ENCODE measurements around the gene WWTR1. TPM values are rescaled to one million over a fixed set of nuclear protein-coding genes. Genes with fewer than 3 reads are reported as not detected.

The WWTR1 gene
- total and polyA plus RNA-seq, 4 experiments from 2014 or later = 0.41 to 1.2 (median 1.1) TPM; not detected in 1

- H3K36me3 ChIP-seq (ENCODE audit: insufficient read depth, low read length) = no peaks in the 10 kb centered on the region
- no peaks in the 10 kb centered on the region for H3K9me3 ChIP-seq (ENCODE audit: control insufficient read depth in 1 of 2, low read length in 2 of 2)
- Mint-ChIP-seq H3K4me3 (peak overlapping the region; percentile 11 to 61 (median 43)), H3K27me3 (peaks cover 19 to 38% of the 10 kb centered on the region in 2 donors), H3K4me1 (peaks cover 13 to 28% (median 21%) of the 10 kb centered on the region in 4 donors), H3K36me3 (no peaks in the 10 kb centered on the region), H3K27ac (no peak overlapping the region), H3K9me3 (peaks cover 0 to 4% (median 0%) of the 10 kb centered on the region in 8 donors)
- H3K27me3 ChIP-seq (ENCODE audit: insufficient read depth, low read length) = no peaks in the 10 kb centered on the region
- ChIA-PET CTCF (ENCODE audit: partially characterized antibody) (interaction anchor here (0.9 kb wide), 1 partner anchor 87 kb away, joined by 3 read pairs; no protein-coding TSS in a partner anchor), POLR2A (ENCODE audit: partially characterized antibody) (no interaction called here)
- H3K4me3 ChIP-seq (ENCODE audit: low read length in 2 of 2) = no peak overlapping the region
- peaks cover 6% of the 10 kb centered on the region for H3K4me1 ChIP-seq (ENCODE audit: insufficient read depth, low read length)
- intact Hi-C loops (cut with micrococcal nuclease) = no loop called here
- H3K27ac ChIP-seq (ENCODE audit: low read depth, low read length) = no peak overlapping the region
- DNase-seq = no peak
Measured at GRCh38 chr3:149655826-149656574, 1.8 kb downstream of the WWTR1 start.

DNA sequence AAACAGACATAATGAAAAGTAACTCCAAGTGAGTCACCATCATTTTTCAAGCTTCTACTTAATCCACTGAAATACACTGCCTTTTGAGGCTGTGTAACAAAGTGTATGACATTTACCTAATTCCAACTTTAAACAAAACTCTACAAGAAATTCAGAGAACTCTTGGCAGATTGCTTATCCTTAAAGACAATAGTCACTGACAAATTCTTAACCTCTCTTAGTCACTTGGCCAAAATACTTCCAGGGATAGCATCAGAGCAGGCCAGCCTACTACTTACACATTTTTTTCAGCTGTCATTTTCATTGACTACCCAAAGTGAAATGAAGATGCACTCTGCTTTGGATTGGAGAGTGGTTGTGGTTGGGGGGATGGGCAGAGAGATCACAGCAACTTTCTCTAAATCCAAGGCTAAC is 3.6 kb downstream of the WWTR1 start:
- POLR2A ChIA-PET (ENCODE audit: partially characterized antibody) = no interaction called here
- no peak overlapping the region for H3K27ac Mint-ChIP-seq
- no peak overlapping the region for H3K4me3 Mint-ChIP-seq

DNA sequence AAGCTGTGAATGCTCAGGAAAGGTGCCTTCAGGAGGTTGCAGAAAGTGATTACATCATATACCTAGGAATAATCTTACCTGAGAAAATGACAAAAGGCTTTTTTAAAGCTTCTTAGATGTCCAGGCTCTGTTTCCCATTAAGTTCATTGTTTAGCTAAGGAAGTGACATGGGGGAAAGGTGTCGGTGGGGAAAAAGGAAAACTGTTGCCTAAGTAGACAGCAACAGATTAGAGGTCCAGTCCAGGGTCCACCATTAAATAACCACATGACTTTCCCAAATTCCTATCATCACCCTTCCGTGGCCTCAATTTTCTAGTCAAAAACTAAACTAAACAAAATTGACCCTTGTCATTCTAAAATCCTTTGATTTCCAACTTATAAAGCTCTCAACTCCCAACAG is 4.3 kb downstream of the WWTR1 start:
- ChIA-PET CTCF (ENCODE audit: partially characterized antibody) (interaction anchor here (0.6 to 1.1 kb wide), 2 partner anchors 82 to 85 kb away, joined by 3 to 5 read pairs; no protein-coding TSS in a partner anchor), POLR2A (ENCODE audit: partially characterized antibody) (no interaction called here)
- Mint-ChIP-seq H3K27me3 (peaks cover 23 to 25% of the 10 kb centered on the region in 2 donors), H3K4me3 (no peak overlapping the region), H3K27ac (no peak overlapping the region), H3K36me3 (no peaks in the 10 kb centered on the region), H3K9me3 (peaks cover 0 to 4% (median 0%) of the 10 kb centered on the region in 8 donors), H3K4me1 (peaks cover 12 to 25% (median 19%) of the 10 kb centered on the region in 4 donors)
- peaks cover 3% of the 10 kb centered on the region for H3K4me1 ChIP-seq (ENCODE audit: insufficient read depth, low read length)
- H3K36me3 ChIP-seq (ENCODE audit: insufficient read depth, low read length) = no peaks in the 10 kb centered on the region
- H3K27me3 ChIP-seq (ENCODE audit: insufficient read depth, low read length) = no peaks in the 10 kb centered on the region
- intact Hi-C loops (cut with micrococcal nuclease) = no loop called here
- no peaks in the 10 kb centered on the region for H3K9me3 ChIP-seq (ENCODE audit: control insufficient read depth in 1 of 2, low read length in 2 of 2)
- H3K27ac ChIP-seq (ENCODE audit: low read depth, low read length) = no peak overlapping the region
- DNase-seq = no peak
- H3K4me3 ChIP-seq (ENCODE audit: low read length in 2 of 2) = no peak overlapping the region

More for the DNA sequence above, 3.6 kb downstream of the WWTR1 start:
- Mint-ChIP-seq H3K4me1 (peaks cover 13 to 28% (median 21%) of the 10 kb centered on the region in 4 donors), H3K9me3 (peaks cover 0 to 4% (median 0%) of the 10 kb centered on the region in 8 donors), H3K36me3 (no peaks in the 10 kb centered on the region), H3K27me3 (peaks cover 23 to 28% of the 10 kb centered on the region in 2 donors)
- intact Hi-C loops (cut with micrococcal nuclease) = no loop called here
- Histone ChIP-seq H3K4me1 (ENCODE audit: insufficient read depth, low read length) (peaks cover 6% of the 10 kb centered on the region), H3K9me3 (ENCODE audit: control insufficient read depth in 1 of 2, low read length in 2 of 2) (no peaks in the 10 kb centered on the region), H3K27me3 (ENCODE audit: insufficient read depth, low read length) (no peaks in the 10 kb centered on the region), H3K36me3 (ENCODE audit: insufficient read depth, low read length) (no peaks in the 10 kb centered on the region), H3K27ac (ENCODE audit: low read depth, low read length) (no peak overlapping the region), H3K4me3 (ENCODE audit: low read length in 2 of 2) (no peak overlapping the region)
- DNase-seq = no peak
- CTCF ChIA-PET (ENCODE audit: partially characterized antibody) = interaction anchor here (0.6 to 1.1 kb wide), 2 partner anchors 83 to 85 kb away, joined by 3 to 5 read pairs; no protein-coding TSS in a partner anchor

- Histone ChIP-seq H3K9me3 (ENCODE audit: control insufficient read depth in 1 of 2, low read length in 2 of 2) (no peaks in the 10 kb centered on the region), H3K27me3 (ENCODE audit: insufficient read depth, low read length) (no peaks in the 10 kb centered on the region), H3K36me3 (ENCODE audit: insufficient read depth, low read length) (no peaks in the 10 kb centered on the region), H3K4me1 (ENCODE audit: insufficient read depth, low read length) (no peaks in the 10 kb centered on the region), H3K27ac (ENCODE audit: low read depth, low read length) (no peak overlapping the region), H3K4me3 (ENCODE audit: low read length in 2 of 2) (no peak overlapping the region)
- no peak overlapping the region for H3K4me3 Mint-ChIP-seq
- intact Hi-C loops (cut with micrococcal nuclease) = no loop called here
- CTCF ChIA-PET (ENCODE audit: partially characterized antibody) = no interaction called here
- POLR2A ChIA-PET (ENCODE audit: partially characterized antibody) = interaction anchor here (0.6 kb wide), 1 partner anchor 409 kb away, joined by 4 read pairs; no protein-coding TSS in a partner anchor
- no peak for DNase-seq
- H3K27ac Mint-ChIP-seq = no peak overlapping the region
- peaks cover 0 to 5% (median 0%) of the 10 kb centered on the region in 8 donors for H3K9me3 Mint-ChIP-seq
- H3K4me1 Mint-ChIP-seq = peaks cover 9 to 22% (median 17%) of the 10 kb centered on the region in 4 donors
- peaks cover 23 to 26% of the 10 kb centered on the region in 2 donors for H3K27me3 Mint-ChIP-seq
- H3K36me3 Mint-ChIP-seq = no peaks in the 10 kb centered on the region
Measured at GRCh38 chr3:149653136-149653535, 4.7 kb downstream of the WWTR1 start.

DNA sequence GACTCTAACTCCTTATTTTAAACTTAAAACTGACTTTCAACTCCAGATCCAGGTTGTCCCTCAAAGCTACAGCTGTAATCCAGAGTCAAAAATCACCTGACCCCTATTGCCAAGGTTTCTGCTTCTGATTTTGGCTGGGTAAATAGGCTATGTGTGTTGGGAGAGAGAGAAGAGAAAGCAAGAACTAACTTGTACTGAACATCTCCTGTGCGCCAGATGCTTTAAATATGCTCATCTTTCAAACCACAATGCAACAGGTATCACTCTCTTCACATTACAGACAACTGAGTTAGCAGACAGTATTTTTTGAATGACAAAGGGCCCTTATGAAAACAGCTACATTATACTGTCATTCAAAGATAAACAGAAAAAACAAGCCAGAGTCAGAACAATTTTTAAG is 7.0 kb downstream of the WWTR1 start:
- H3K27ac Mint-ChIP-seq = no peak overlapping the region
- no peak for DNase-seq
- ChIA-PET CTCF (ENCODE audit: partially characterized antibody) (no interaction called here), POLR2A (ENCODE audit: partially characterized antibody) (no interaction called here)
- H3K36me3 Mint-ChIP-seq = no peaks in the 10 kb centered on the region
- peaks cover 3 to 7% (median 4%) of the 10 kb centered on the region in 4 donors for H3K4me1 Mint-ChIP-seq
- H3K9me3 Mint-ChIP-seq = peaks cover 0 to 4% (median 0%) of the 10 kb centered on the region in 8 donors
- no peaks in the 10 kb centered on the region for H3K36me3 ChIP-seq (ENCODE audit: insufficient read depth, low read length)
- intact Hi-C loops (cut with micrococcal nuclease) = no loop called here
- peaks cover 16 to 20% of the 10 kb centered on the region in 2 donors for H3K27me3 Mint-ChIP-seq
- no peak overlapping the region for H3K4me3 ChIP-seq (ENCODE audit: low read length in 2 of 2)
- H3K27me3 ChIP-seq (ENCODE audit: insufficient read depth, low read length) = no peaks in the 10 kb centered on the region
- no peaks in the 10 kb centered on the region for H3K4me1 ChIP-seq (ENCODE audit: insufficient read depth, low read length)
- no peak overlapping the region for H3K27ac ChIP-seq (ENCODE audit: low read depth, low read length)
- H3K9me3 ChIP-seq (ENCODE audit: control insufficient read depth in 1 of 2, low read length in 2 of 2) = no peaks in the 10 kb centered on the region
- H3K4me3 Mint-ChIP-seq = no peak overlapping the region

GRCh38 chr3:149648525-149648924 is 9.3 kb downstream of the WWTR1 start:
- ChIA-PET POLR2A (ENCODE audit: partially characterized antibody) (no interaction called here), CTCF (ENCODE audit: partially characterized antibody) (no interaction called here)
- H3K4me1 Mint-ChIP-seq = no peaks in the 10 kb centered on the region
- Histone ChIP-seq H3K27ac (ENCODE audit: low read depth, low read length) (no peak overlapping the region), H3K36me3 (ENCODE audit: insufficient read depth, low read length) (no peaks in the 10 kb centered on the region), H3K4me1 (ENCODE audit: insufficient read depth, low read length) (no peaks in the 10 kb centered on the region), H3K27me3 (ENCODE audit: insufficient read depth, low read length) (no peaks in the 10 kb centered on the region), H3K9me3 (ENCODE audit: control insufficient read depth in 1 of 2, low read length in 2 of 2) (no peaks in the 10 kb centered on the region), H3K4me3 (ENCODE audit: low read length in 2 of 2) (no peak overlapping the region)
- H3K27ac Mint-ChIP-seq = no peak overlapping the region
- H3K36me3 Mint-ChIP-seq = no peaks in the 10 kb centered on the region
- H3K27me3 Mint-ChIP-seq = peaks cover 12% of the 10 kb centered on the region in 2 donors
- intact Hi-C loops (cut with micrococcal nuclease) = no loop called here
- no peak for DNase-seq
- no peak overlapping the region for H3K4me3 Mint-ChIP-seq
- peaks cover 0 to 4% (median 0%) of the 10 kb centered on the region in 8 donors for H3K9me3 Mint-ChIP-seq

GRCh38 chr3:149647812-149648211 is 10.0 kb downstream of the WWTR1 start:
- Histone ChIP-seq H3K27ac (ENCODE audit: low read depth, low read length) (no peak overlapping the region), H3K4me1 (ENCODE audit: insufficient read depth, low read length) (no peaks in the 10 kb centered on the region), H3K4me3 (ENCODE audit: low read length in 2 of 2) (no peak overlapping the region), H3K9me3 (ENCODE audit: control insufficient read depth in 1 of 2, low read length in 2 of 2) (no peaks in the 10 kb centered on the region), H3K36me3 (ENCODE audit: insufficient read depth, low read length) (no peaks in the 10 kb centered on the region), H3K27me3 (ENCODE audit: insufficient read depth, low read length) (no peaks in the 10 kb centered on the region)
- peaks cover 12% of the 10 kb centered on the region in 2 donors for H3K27me3 Mint-ChIP-seq
- POLR2A ChIA-PET (ENCODE audit: partially characterized antibody) = no interaction called here
- H3K9me3 Mint-ChIP-seq = peaks cover 0 to 4% (median 0%) of the 10 kb centered on the region in 8 donors
- no peak for DNase-seq
- H3K4me3 Mint-ChIP-seq = no peak overlapping the region
- intact Hi-C loops (cut with micrococcal nuclease) = no loop called here
- no peaks in the 10 kb centered on the region for H3K4me1 Mint-ChIP-seq
- CTCF ChIA-PET (ENCODE audit: partially characterized antibody) = no interaction called here
- no peak overlapping the region for H3K27ac Mint-ChIP-seq
- H3K36me3 Mint-ChIP-seq = no peaks in the 10 kb centered on the region
